ENCODE measurements around the gene AMOTL2.

The AMOTL2 gene

GRCh38 chr3:134315286-134316106 is 58.8 kb downstream of the AMOTL2 start:
- DNase-seq (ENCODE audit: low read depth in 2 of 2): no peak

- DNase-seq (ENCODE audit: low read depth in 2 of 2): no peak
Measured at GRCh38 chr3:134314588-134315285, 59.5 kb downstream of the AMOTL2 start.

DNA sequence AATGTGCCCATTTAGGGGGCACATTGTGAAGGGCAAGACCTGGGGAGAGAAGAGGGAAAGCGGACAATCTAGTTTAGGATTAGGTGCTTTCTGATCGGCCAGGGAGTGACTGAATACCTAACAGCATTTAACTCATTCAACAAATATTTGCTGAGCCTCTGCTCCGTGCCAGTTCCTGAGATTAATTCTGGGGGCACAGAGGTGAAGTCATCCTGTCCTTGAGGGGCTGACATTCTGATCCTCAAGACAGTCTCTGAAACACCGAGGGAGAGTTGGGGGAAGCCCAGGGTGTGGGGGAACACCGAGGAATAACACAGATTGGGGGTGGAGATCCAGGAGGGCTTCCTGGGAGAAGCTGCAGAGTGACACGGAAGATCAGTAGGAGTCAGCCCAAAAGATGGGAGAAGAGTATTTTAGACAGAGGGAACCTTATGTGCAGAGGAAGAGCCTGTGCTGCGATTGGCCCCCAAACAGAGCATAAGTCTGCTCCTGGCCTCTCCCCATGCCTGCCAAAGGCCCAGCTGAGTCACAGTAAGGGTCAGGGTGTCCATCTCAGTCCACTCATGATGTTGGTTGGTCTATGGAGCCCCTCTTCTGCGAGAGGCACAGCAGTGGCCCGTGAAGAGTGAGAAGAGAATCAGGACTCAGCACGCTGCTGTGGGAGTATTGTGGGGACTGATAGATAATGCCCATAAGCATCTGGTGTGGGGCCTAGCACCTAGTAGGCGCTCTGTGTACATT is 60.2 kb downstream of the AMOTL2 start:
- no peak for DNase-seq (ENCODE audit: low read depth in 2 of 2)

DNA sequence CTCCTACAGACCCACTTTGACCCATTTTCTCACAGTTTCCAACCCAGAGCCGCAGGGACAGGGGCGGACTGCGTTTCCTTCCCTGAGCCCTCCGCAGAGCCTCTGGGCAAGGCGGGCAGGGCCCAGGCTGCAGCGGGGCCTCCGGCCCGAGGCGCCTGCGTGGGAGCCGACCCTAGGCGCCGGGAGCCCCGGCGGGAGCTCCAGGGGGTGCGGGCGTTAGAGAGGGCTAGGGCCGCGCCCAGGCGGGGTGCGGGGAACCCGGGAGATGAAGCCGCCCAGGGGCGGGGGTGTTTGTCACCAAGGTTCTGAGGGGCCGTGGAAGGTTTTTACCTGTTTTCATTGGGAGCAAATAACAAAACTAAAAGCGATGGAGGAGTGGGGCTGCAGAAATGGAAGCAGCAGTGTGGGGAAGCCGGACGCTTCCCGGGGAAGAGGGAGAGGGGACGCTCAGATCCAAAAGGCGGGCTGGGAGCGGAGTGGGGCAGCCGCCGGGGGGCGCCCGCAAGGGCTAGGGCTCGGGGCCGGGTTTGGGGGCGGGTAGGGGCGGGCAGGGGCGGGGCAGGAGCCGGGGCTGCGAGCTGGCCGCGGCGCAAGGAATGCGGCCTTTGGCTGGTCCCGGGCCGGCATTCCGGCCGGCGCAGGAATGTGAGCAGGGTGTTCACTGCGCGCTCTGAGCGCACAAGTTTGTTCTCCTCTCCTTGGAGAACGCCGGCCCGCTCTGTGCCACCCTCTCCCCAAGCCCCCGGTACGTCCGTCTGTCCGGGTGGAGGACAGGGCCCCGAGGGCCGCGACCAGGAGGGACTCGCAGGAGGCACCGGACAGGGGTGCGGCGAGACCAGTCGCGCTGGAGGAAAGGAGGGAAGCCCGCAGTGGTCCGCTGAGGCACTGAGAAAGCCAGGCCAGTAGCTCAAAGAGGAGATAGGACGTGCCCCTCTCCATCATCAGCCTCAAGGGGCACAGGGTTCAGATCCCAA is 61.1 kb downstream of the AMOTL2 start:
- no peak for DNase-seq (ENCODE audit: low read depth in 2 of 2)

DNA sequence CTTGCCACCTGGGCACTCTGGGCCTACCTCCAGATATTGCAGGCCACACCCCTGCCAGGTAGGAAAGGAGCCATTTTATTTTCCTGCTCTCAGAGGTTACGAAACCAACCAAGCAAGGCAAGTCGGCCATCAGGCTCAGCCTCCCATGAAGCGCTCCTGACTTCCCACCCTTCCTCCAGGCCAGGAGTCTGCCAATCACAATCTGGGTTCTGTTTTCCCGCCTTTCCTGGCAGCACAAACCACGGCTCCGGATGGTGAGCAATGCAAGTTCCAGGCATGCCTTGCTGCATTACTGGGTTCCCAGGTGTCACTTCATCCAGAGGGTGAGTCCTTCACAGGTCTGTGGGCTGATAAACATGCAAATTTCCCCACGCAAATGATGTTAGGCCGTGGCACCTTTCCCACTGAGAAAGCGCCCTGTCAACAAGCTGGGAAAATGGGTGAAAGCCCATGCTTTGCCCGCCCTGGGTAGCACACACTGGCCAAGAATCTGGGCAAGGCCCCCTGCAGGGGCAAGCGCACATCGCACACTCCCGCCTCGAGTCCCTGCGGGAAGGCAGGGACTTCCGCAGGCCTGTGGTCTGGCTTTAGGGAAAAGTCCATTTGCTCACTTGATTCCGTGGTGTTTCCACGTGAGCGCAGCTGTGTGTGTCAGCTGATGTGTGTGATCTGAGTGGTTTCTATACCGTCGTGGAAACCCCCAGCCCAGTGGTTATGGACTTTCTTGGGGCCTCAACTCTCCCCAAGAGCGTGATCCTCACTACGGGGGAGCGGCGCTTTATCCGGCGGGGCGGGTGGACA is 62.0 kb downstream of the AMOTL2 start:
- DNase-seq (ENCODE audit: low read depth in 2 of 2): no peak

DNA sequence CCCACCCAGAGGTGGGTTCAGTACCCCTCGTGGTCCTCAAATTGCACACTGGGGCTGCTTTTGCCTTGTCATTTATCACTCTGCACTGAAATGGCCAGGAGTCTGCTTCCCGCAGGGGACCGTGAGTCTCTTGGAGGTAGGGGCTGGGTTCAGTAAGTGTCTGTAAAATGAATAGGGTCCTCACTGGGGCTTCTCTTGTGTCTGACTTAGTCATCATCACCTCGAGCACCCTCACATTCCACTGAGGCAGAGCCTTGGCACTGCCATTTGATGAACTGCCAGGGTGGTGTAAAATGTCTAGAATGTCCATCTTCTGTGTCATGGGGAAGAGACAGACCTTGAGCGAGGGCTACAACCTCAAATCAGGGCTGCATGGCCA is 62.6 kb downstream of the AMOTL2 start:
- no peak for DNase-seq (ENCODE audit: low read depth in 2 of 2)

DNA sequence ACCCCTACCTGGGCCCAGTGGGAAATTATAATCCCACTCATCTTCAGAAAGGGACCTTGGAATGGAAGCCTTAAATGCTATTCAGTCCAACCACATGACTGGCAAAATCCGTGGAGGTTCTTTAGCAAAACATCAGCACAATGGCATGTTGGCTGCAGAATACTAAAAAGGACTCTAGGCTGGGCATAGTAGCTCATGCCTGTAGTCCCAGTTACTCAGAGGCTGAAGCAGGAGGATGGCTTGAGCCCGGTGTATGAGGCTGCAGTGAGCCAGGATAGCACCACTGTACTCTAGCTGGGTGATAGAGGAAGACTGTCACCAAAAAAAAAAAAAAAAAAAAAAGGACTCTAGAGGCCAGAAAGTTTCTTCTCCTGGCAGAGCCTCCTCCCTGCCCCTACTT is 63.0 kb downstream of the AMOTL2 start:
- DNase-seq (ENCODE audit: low read depth in 2 of 2): no peak

- no peak for DNase-seq (ENCODE audit: low read depth in 2 of 2)
Measured at GRCh38 chr3:134309987-134310700, 64.1 kb downstream of the AMOTL2 start.

- peak; percentile 66 to 74 for DNase-seq (ENCODE audit: low read depth in 2 of 2)
Measured at GRCh38 chr3:134308350-134308891, 65.8 kb downstream of the AMOTL2 start.

DNA sequence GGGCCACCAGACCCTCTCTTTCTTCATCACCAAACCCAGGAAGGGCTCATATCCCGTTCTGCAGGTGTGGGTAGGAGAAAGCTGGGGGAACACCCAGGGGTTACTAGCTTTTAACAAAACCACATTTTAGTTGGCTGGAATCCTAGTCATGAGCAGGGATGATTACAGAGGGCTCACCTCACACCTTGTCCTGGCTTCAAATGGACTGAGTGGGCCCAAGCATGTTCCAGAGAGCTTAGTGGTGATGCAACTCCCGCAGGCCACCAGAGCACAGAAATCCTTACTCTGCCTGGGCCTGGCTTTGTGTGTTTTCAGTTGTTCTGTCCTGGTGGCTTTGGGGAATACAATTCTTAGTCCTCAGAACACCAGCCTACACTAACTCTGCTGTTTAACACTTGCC is 66.8 kb downstream of the AMOTL2 start:
- no peak for DNase-seq (ENCODE audit: low read depth in 2 of 2)

DNA sequence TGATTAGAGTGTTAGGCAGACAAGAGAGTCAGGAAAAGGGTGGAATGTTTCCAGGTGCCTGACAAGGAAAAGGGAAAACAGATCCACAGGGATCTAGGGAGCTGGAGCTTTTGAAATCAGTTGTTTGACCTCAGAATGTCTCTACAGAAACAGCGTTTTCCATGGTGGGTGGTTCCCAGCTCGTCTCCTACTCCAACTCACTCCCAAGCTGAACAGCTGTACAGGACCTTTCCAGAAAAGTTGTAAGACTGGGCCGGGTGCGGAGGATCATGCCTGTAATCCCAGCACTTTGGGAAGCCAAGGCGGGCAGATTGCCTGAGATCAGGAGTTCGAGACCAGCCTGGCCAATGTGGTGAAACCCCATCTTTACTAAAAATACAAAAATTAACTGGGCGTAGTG is 67.9 kb downstream of the AMOTL2 start:
- DNase-seq (ENCODE audit: low read depth in 2 of 2): no peak

Data from activated CD4-positive, alpha-beta T cell treated with anti-CD3 and anti-CD28 coated beads for 24 hours (primary cell).